GM19238 (cell line): ENCODE data around the gene OPCML.

ENCODE experiments used
- DNase-seq: peaks from one replicate; pipeline ENCODE4 v3.0.0; 2011; ENCODE audit warnings: low spot score; ENCODE audit not compliant: insufficient read length

OPCML gene

DNA sequence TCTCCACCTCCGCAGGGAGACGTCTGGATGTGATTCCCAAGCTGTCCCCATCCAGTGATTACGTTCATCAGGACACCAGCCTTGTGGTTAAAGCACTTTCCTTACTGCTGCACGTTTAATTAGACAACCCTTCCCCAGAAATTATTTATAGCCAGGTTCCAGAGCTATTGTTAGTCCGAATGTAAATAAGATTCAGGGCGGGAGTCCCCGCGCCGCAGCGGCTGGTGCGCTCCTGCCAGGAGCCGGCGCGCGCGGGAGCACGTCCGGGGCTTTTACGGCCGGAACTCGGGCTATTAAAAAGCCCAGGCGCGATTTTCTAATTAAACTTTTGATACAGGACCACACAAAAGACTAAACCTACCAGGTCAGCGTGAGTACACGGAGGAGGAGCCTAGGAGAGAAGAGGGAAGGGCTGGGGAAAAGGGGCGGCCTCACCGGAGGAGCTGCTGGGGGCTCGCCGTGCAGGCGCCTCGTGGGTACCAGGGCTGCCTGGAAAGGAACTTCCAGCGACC is 538.3 kb downstream of the OPCML start:
- DNase-seq: no peak

GRCh38 chr11:132992838-132993631 is 539.3 kb downstream of the OPCML start:
- no peak for DNase-seq

GRCh38 chr11:132988411-132988810 is 543.9 kb downstream of the OPCML start:
- DNase-seq: no peak

DNA sequence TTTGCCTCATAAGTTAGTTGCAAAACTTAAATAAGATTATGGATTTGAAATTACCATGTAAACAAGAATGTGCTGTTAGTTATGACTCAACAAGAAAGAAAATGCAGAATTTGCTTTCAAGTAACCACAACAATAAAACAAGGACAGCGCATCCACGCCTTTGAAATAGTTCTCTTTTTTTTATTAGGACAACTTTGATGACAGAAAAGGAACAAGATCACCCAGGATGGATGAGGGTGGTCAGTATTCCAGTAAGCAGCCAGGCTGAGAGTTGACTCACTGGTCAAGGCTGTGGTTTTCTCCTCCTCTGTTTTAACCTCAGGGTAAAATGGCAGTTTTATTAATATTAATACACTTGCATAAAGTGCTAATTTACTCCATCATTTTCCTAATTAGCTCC is 544.4 kb downstream of the OPCML start:
- DNase-seq: no peak

GRCh38 chr11:132983641-132983978 is 548.7 kb downstream of the OPCML start:
- DNase-seq: no peak

GRCh38 chr11:132982772-132983640 is 549.3 kb downstream of the OPCML start:
- no peak for DNase-seq

- DNase-seq: no peak
Measured at GRCh38 chr11:132981131-132981956, 551.0 kb downstream of the OPCML start.

DNA sequence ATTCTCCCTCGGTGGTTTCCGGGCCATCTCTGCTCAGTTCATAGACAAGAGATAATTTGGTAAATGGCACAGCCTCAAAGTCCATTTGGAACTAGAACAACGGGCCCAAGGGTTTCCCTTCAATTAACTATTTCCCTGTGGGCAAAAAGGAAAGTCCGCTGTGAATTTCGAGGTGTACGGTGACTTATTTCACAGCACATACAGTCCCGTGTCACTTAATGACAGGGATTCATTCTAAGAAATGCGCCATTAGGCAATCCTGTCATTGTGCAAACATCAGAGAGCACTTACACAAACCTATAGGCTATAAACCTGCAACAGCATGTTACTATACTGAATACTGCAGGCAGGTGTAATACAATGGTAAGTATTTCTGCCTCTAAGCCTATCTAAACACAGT is 551.6 kb downstream of the OPCML start:
- no peak for DNase-seq

DNA sequence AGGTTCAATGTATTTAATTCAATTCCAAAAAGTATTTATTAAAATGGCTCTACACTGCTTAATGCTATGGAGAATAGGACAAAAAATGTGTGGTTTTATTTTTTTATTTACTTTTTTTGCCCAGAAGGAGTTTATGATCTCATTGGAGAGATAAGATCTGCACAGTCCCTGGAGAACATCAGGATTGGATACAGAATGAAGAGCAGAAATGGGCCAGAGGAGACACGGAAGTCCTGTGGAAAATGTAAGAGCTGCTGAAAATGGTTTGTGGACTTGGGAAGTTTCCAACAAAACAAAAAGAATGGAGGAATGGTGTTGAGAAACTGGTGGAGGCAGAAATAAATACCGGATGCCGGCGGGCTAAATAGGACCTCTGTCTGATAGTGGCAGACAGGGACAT is 554.6 kb downstream of the OPCML start:
- no peak for DNase-seq

DNA sequence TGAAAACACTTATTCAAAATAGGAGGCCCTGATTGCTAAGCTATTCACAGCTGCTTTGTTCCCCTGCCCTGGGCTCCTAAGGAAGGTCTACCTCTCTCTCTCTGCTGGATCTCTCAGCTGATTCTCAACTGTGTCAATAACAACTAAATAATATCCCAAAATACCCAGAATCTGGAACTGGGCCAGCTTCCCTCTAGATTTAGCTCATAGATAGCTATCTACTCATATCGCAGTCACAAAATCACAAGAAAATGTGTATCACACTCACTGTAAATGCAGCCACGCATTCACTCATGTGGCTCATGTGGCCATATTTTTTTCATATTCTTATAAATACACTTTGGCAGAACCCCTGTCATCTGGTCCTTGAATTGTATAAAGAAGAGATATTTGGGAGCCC is 555.1 kb downstream of the OPCML start:
- DNase-seq: no peak

GRCh38 chr11:132976115-132976514 is 556.2 kb downstream of the OPCML start:
- DNase-seq: no peak

GRCh38 chr11:132973686-132974085 is 558.6 kb downstream of the OPCML start:
- no peak for DNase-seq

DNA sequence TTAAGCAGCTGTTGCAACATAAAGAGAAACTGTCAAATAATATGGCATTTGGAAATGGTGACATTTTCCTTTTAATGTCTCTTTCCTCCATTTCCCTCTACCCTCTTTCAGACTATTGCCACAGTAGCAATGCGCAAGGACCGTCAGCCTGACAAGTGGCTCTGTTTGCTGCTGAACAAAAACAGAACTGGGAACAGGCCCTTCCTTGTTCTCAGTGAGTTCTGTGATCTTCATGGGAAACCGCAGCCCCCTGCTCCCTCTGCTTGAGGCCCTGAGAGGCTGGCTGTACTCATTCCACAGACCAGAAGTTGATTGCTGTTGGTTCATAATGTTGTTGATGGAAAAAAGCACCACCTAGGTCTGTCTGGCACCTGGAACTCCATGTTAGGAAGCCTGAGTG is 559.7 kb downstream of the OPCML start:
- no peak for DNase-seq

GRCh38 chr11:132971351-132971750 is 561.0 kb downstream of the OPCML start:
- no peak for DNase-seq

DNA sequence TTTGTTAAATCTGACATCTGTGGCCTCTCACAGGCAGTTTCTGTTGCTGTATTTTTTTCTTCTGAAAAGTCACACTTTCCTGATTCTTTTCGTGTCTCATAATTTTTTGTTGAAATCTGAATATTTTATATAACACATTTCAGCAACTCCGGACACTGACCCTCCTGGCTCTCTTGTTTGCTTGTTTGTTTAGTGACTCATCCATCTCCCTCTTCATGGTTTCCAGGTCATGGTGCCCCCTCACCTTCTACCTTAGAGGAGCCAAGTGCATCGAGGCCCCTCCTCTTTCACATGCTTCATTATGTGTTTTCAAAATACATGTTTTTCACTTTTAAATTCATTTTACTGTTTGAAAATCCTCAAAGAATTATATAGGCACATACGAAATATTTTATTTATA is 562.4 kb downstream of the OPCML start:
- no peak for DNase-seq

DNA sequence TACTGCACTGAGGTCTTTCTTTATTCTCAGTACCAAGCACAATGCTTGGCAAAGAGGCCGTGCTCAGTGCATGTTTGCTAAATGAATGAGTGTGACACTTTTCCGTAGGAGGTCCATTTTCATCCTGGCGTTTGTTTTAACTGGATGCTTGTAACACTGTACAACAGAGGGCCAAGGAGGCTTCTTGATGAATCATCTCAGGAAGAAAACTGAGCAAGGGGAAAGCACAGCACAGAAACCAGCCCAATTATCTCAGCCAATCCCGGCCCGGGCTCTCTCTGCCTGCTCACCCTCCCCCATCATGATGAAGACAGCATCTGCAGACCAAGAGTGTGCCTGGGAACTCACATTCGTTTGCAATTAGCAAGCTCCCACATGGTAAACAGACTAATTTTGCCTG is 570.3 kb downstream of the OPCML start:
- DNase-seq: no peak

GRCh38 chr11:132961453-132961852 is 570.8 kb downstream of the OPCML start:
- no peak for DNase-seq

- no peak for DNase-seq
Measured at GRCh38 chr11:132960273-132961078, 571.8 kb downstream of the OPCML start.

GRCh38 chr11:132959693-132960092 is 572.6 kb downstream of the OPCML start:
- DNase-seq: no peak

- DNase-seq: no peak
Measured at GRCh38 chr11:132957881-132958280, 574.4 kb downstream of the OPCML start.

DNA sequence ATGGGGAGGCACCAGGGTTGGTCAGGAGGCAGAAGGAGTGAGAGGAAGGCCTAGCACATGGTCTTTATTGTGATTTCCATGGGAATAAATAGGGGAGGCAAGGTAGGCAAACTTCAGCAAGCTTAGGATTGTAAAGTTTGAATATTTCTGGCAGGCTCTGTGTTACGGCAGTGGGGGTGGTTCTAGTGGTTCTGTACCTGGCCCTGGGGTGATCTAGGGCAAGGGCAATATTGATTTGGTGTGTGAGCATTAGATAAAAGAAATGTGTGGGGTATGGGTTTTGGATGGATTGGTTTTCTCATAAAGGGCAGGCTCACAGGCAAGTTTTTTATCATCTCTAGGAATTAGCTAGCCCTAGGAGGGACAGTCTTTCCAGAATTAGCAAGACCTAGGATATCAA is 584.0 kb downstream of the OPCML start:
- no peak for DNase-seq
